H1 (cell line): ENCODE data around the gene PPP1R27. TPM values are rescaled to one million over a fixed set of nuclear protein-coding genes. Genes with fewer than 3 reads are reported as not detected.

Source experiments
- SP2 ChIP-seq: IDR thresholded peaks from 2 replicates; pipeline ENCODE4 v1.6.1; 2012; ENCODE audit warnings: mild to moderate bottlenecking, low read length, inconsistent platforms
- polyA plus RNA-seq, 7 experiments: library from polyadenylated mRNA; depleted of rRNA in 3 of 7; stranded (reverse) in 5 of 7; unstranded in 2 of 7; fragments of >200 nt in 5 of 7; fragments of 200-250 nt in 2 of 7; gene quantifications; 1 replicate in 5 of 7; 2 replicates in 1 of 7; 4 replicates in 1 of 7; pipeline versions ENCODE4 v1.2.1 to v1.2.3, GENCODE V29; 2011 to 2013; ENCODE audit warnings: missing spikeins in 2 of 7, mixed read lengths in 2 of 7
- total RNA-seq: library from RNA; stranded (reverse); fragmentation: NEBNext Ultra II Directional; extraction: Animal tissue kit (Norgen Biotek cat#: 25700); gene quantifications from 2 replicates; pipeline ENCODE4 v1.2.1, GENCODE V29; 2021

The PPP1R27 gene
- total and polyA plus RNA-seq, 2 of the 8 experiments (the other 6 are each of a cell fraction or from before 2014, with no cell fraction given), result 0.27 TPM; not detected in 1

GRCh38 chr17:81810476-81810875 is 24.4 kb downstream of the PPP1R27 start (continued):
- TF ChIP-seq SP2, result no peak
